ENCODE measurements around the gene CBX5. TPM values are rescaled to one million over a fixed set of nuclear protein-coding genes. Genes with fewer than 3 reads are reported as not detected.

The CBX5 gene
- total RNA-seq, 1 experiment from 2014 or later: 173 TPM

GRCh38 chr12:54280468-54281260 lies 742 bp upstream of the CBX5 start, which contains the start of gene HNRNPA1:
TSS of gene HNRNPA1 (plus strand) at chr12:54280726. CDS start at chr12:54280808, 82 bp downstream.
- CTCF ChIA-PET: interaction anchor here (0.9 to 3.1 kb wide), 10 partner anchors 9 to 99 kb away, joined by 3 to 21 read pairs (median 5); partner anchors contain the start of gene COPZ1
- H3K4me3 Mint-ChIP-seq (ENCODE audit: low read depth, unreplicated experiment): no peak within 1 kb of the TSS
- DNase-seq: peak; percentile 97
- H3K4me1 Mint-ChIP-seq (ENCODE audit: low read depth, unreplicated experiment): peaks cover 31% of the 10 kb centered on the region
- intact Hi-C loops (cut with micrococcal nuclease; ENCODE audit: unreplicated experiment): loop anchor here (5.0 kb wide), 1 partner anchor 47 kb away; the partner anchor contains the start of gene COPZ1
- H3K27me3 Mint-ChIP-seq (ENCODE audit: unreplicated experiment): no peaks in the 10 kb centered on the region
- no peak for TF ChIP-seq CTCF (IDR thresholded peaks at IDR 0.05; ENCODE audit: unreplicated experiment)
- H3K9me3 Mint-ChIP-seq (ENCODE audit: low read depth, unreplicated experiment): no peaks in the 10 kb centered on the region
- BruUV-seq (replicated peaks): TSS peak; percentile 51
- no peak within 1 kb of the TSS for H3K27ac Mint-ChIP-seq (ENCODE audit: unreplicated experiment)
- no peaks in the 10 kb centered on the region for H3K36me3 Mint-ChIP-seq (ENCODE audit: insufficient read depth, unreplicated experiment)

GRCh38 chr12:54279227-54279631 lies 693 bp downstream of the CBX5 start:
- Mint-ChIP-seq H3K4me1 (ENCODE audit: low read depth, unreplicated experiment) (peaks cover 21% of the 10 kb centered on the region), H3K27me3 (ENCODE audit: unreplicated experiment) (no peaks in the 10 kb centered on the region), H3K4me3 (ENCODE audit: low read depth, unreplicated experiment) (no peak overlapping the region), H3K27ac (ENCODE audit: unreplicated experiment) (no peak overlapping the region), H3K36me3 (ENCODE audit: insufficient read depth, unreplicated experiment) (peaks cover 7% of the 10 kb centered on the region), H3K9me3 (ENCODE audit: low read depth, unreplicated experiment) (no peaks in the 10 kb centered on the region)
- DNase-seq: no peak
- TF ChIP-seq CTCF (IDR thresholded peaks at IDR 0.05; ENCODE audit: unreplicated experiment): no peak
- BruUV-seq (replicated peaks): TSS peak; percentile 65
- intact Hi-C loops (cut with micrococcal nuclease; ENCODE audit: unreplicated experiment): no loop called here
- CTCF ChIA-PET: interaction anchor here (0.8 to 3.1 kb wide), 9 partner anchors 10 to 1450 kb away, joined by 3 to 21 read pairs (median 7); partner anchors contain the start of gene COPZ1

GRCh38 chr12:54277823-54278276 lies 2.1 kb downstream of the CBX5 start:
- intact Hi-C loops (cut with micrococcal nuclease; ENCODE audit: unreplicated experiment): no loop called here
- H3K4me3 Mint-ChIP-seq (ENCODE audit: low read depth, unreplicated experiment): no peak overlapping the region
- no TSS peak for BruUV-seq (replicated peaks)
- no peak overlapping the region for H3K27ac Mint-ChIP-seq (ENCODE audit: unreplicated experiment)
- peaks cover 12% of the 10 kb centered on the region for H3K36me3 Mint-ChIP-seq (ENCODE audit: insufficient read depth, unreplicated experiment)
- no peak for TF ChIP-seq CTCF (IDR thresholded peaks at IDR 0.05; ENCODE audit: unreplicated experiment)
- DNase-seq: no peak
- peaks cover 7% of the 10 kb centered on the region for H3K4me1 Mint-ChIP-seq (ENCODE audit: low read depth, unreplicated experiment)
- H3K9me3 Mint-ChIP-seq (ENCODE audit: low read depth, unreplicated experiment): no peaks in the 10 kb centered on the region
- no peaks in the 10 kb centered on the region for H3K27me3 Mint-ChIP-seq (ENCODE audit: unreplicated experiment)
- CTCF ChIA-PET: no interaction called here

GRCh38 chr12:54276368-54276767 lies 3.6 kb downstream of the CBX5 start:
- H3K4me1 Mint-ChIP-seq (ENCODE audit: low read depth, unreplicated experiment): no peaks in the 10 kb centered on the region
- BruUV-seq (replicated peaks): no TSS peak
- no peak for DNase-seq
- CTCF ChIA-PET: interaction anchor here (1.0 kb wide), 1 partner anchor 78 kb away, joined by 6 read pairs; no protein-coding TSS in a partner anchor
- H3K4me3 Mint-ChIP-seq (ENCODE audit: low read depth, unreplicated experiment): no peak overlapping the region
- H3K27ac Mint-ChIP-seq (ENCODE audit: unreplicated experiment): no peak overlapping the region
- H3K27me3 Mint-ChIP-seq (ENCODE audit: unreplicated experiment): no peaks in the 10 kb centered on the region
- TF ChIP-seq CTCF (IDR thresholded peaks at IDR 0.05; ENCODE audit: unreplicated experiment): no peak
- no peaks in the 10 kb centered on the region for H3K9me3 Mint-ChIP-seq (ENCODE audit: low read depth, unreplicated experiment)
- intact Hi-C loops (cut with micrococcal nuclease; ENCODE audit: unreplicated experiment): no loop called here
- H3K36me3 Mint-ChIP-seq (ENCODE audit: insufficient read depth, unreplicated experiment): peaks cover 16% of the 10 kb centered on the region
